ENCODE data around the gene CDH13. TPM values are rescaled to one million over a fixed set of nuclear protein-coding genes. Genes with fewer than 3 reads are reported as not detected.

CDH13 gene
- total RNA-seq, 4 donors from 2014 or later = 6.4 to 19.7 (median 11.7) TPM

DNA sequence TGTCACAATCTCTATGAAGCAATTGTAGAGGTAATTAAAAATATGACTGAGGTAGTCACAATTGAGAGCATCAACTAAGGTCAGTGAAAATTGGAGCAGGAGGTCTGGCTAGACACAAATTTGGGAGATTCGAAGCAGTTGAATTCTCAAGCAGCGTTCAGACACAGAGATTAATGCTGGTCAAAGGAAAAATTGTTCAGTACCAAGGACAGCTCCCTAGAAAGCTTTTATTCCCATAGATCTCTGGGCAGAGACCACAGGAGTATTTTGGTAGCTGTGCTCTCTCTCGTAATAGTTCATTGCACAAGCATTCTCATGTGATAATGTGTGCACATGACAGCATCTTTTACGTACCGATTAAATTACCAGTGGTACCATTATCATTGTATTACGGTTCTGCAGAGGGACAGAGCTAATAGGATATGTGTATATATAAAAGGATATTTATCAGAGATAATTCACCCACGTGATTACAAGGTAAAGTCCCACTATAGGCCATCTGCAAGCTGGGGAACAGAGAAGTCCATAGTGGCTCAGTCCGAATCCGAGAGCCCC is 793.5 kb downstream of the CDH13 start:
- TF ChIP-seq CTCF (IDR thresholded peaks at IDR 0.05; ENCODE audit: low read depth) = no peak

DNA sequence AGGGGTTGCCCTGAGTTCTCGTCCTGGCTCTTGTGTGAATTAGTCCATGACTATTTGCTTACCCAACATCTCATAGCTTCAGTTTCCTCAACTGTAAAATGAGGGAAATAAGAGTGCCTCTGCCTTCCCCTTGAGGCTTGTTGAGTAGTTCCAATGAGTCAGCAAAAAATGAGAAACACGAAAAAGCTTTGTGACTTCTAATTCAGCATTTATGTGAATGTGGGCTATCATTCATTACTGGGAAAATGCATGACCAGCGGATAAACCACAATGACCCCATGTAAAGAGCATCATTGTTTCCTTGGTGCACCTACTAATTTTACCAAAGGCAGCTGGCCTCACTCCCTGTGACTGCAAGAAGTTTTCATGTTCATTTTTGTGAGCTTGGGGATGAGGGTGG is 806.4 kb downstream of the CDH13 start:
- no peak for TF ChIP-seq CTCF (IDR thresholded peaks at IDR 0.05; ENCODE audit: low read depth)

DNA sequence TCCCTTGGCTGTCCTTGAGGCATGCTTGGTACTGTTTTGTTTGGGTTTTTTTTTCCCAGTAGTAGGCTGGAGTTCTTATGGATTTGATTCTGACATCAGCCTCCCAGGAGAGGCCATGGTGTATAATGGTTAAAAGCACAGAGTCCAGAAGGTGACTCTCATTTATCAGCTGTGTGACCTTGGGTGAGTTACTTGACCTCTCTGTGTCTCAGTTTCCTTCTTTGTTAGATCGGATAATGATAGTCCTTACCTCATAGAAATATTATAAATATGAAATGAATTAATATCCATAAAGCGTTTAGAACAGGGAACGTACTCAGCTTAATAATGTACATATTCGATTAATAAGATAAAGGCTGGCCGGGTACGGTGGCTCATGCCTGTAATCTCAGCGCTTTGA is 810.3 kb downstream of the CDH13 start:
- no peak for TF ChIP-seq CTCF (IDR thresholded peaks at IDR 0.05; ENCODE audit: low read depth)

DNA sequence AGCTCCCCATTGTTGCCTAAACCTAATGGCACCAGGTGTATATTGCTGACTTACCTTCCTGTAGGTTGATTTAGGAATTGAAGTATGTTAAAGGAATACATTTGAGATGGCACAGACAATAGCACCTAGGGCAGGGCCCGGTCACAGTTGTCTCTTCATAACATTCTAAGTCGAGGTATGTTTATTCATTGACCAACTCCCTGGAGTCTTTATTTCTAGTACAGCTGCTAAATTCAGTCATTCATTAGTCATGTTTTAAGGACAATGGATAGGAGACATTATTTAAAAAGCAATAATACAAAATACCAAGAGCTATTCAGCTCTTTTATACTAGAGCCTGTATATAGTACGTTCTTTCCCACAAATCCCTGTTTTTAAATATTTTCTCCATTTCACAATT is 811.6 kb downstream of the CDH13 start:
- no peak for TF ChIP-seq CTCF (IDR thresholded peaks at IDR 0.05; ENCODE audit: low read depth)

GRCh38 chr16:83439412-83439811 is 812.6 kb downstream of the CDH13 start:
- TF ChIP-seq CTCF (IDR thresholded peaks at IDR 0.05; ENCODE audit: low read depth) = no peak

DNA sequence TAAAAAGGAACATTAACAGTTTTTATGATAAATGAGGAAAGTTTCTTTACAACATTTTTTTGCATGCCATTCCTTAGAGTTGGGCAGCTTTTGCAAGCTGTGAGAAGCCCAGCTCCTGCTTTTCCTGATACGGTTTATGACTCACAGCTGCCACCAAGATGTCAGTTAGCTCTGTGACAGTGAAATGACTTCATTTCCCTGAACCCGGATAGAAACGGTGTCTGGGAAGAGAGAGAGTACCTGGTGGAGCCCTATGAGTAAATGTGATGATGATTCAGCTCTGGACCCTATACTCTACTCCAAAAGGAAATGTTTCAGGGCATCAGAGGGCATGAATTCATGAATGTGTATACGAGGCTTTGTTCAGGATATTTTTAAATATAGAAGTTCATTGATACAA is 814.7 kb downstream of the CDH13 start:
- no peak for TF ChIP-seq CTCF (IDR thresholded peaks at IDR 0.05; ENCODE audit: low read depth)

GRCh38 chr16:83443972-83444371 is 817.2 kb downstream of the CDH13 start:
- no peak for TF ChIP-seq CTCF (IDR thresholded peaks at IDR 0.05; ENCODE audit: low read depth)
